Pons (tissue), 1 donor: ENCODE data around the gene SEMA3G.
A peak's percentile ranks its signal among the peaks of the same experiment; 100 is the strongest.

ENCODE experiments used
- DNase-seq: peaks from one replicate; pipeline ENCODE4 v3.0.0-alpha.2; 2016; ENCODE audit warnings: low spot score

SEMA3G gene

GRCh38 chr3:52438579-52439425 lies 6.1 kb downstream of the SEMA3G start:
- DNase-seq = no peak

GRCh38 chr3:52438104-52438376 lies 6.9 kb downstream of the SEMA3G start:
- no peak for DNase-seq

GRCh38 chr3:52437326-52438103 lies 7.4 kb downstream of the SEMA3G start:
- DNase-seq = no peak

GRCh38 chr3:52436500-52437149 lies 8.3 kb downstream of the SEMA3G start:
- DNase-seq = no peak

- no peak for DNase-seq
Measured at GRCh38 chr3:52435246-52436101, 9.4 kb downstream of the SEMA3G start.

GRCh38 chr3:52434491-52435115 lies 10.3 kb downstream of the SEMA3G start:
- DNase-seq = no peak

GRCh38 chr3:52433996-52434479 lies 10.9 kb downstream of the SEMA3G start:
- no peak for DNase-seq

- DNase-seq = no peak
Measured at GRCh38 chr3:52433328-52433995, 11.4 kb downstream of the SEMA3G start.

GRCh38 chr3:52432691-52433141 lies 12.2 kb downstream of the SEMA3G start:
- DNase-seq = no peak

GRCh38 chr3:52432225-52432624 lies 12.7 kb downstream of the SEMA3G start:
- no peak for DNase-seq

- DNase-seq = no peak
Measured at GRCh38 chr3:52431459-52432223, 13.3 kb downstream of the SEMA3G start.

GRCh38 chr3:52430416-52430810 lies 14.5 kb downstream of the SEMA3G start:
- DNase-seq = no peak

GRCh38 chr3:52429779-52430415 lies 15.0 kb downstream of the SEMA3G start:
- peak; percentile 49 for DNase-seq

GRCh38 chr3:52429031-52429430 lies 15.9 kb downstream of the SEMA3G start:
- no peak for DNase-seq

- peak; percentile 92 for DNase-seq
Measured at GRCh38 chr3:52428151-52429005, 16.5 kb downstream of the SEMA3G start.

GRCh38 chr3:52423173-52423572 lies 21.7 kb downstream of the SEMA3G start:
- no peak for DNase-seq

GRCh38 chr3:52422669-52423068 lies 22.2 kb downstream of the SEMA3G start:
- DNase-seq = no peak

- no peak for DNase-seq
Measured at GRCh38 chr3:52420388-52420787, 24.5 kb downstream of the SEMA3G start.
